Hepatocyte (in vitro differentiated cells): ENCODE results near the gene HSCB.

ENCODE experiments used
- CTCF ChIP-seq: fragments of 200-600 bp; sonication (generic); IDR thresholded peaks from 2 replicates; pipeline ENCODE4 v1.5.1; 2016; ENCODE audit warnings: antibody characterized with exemption, mild to moderate bottlenecking; ENCODE audit not compliant: poor library complexity
- EZH2 ChIP-seq: fragments of 200-600 bp; sonication (generic); IDR thresholded peaks from 2 replicates; pipeline ENCODE4 v1.6.1; 2016; ENCODE audit warnings: antibody characterized with exemption, mild to moderate bottlenecking, borderline replicate concordance

- no peak for TF ChIP-seq CTCF
- no peak for TF ChIP-seq EZH2
These were observed 60.2 kb downstream of the HSCB start for GRCh38 chr22:28801845-28802594.
